B cell (primary cell): Measurements from ENCODE around the gene MYCBP.

Experiments
- CTCF ChIP-seq: fragments of 200-600 bp; IDR thresholded peaks from one replicate; pipeline ENCODE4 v1.8.0; 2022; ENCODE audit warnings: antibody characterized with exemption, mild to moderate bottlenecking
- EZH2 ChIP-seq: IDR thresholded peaks from 2 replicates; pipeline ENCODE4 v1.6.1; 2012; ENCODE audit warnings: borderline replicate concordance, low read depth, mild to moderate bottlenecking, moderate library complexity, low read length; ENCODE audit not compliant: insufficient read depth, poor library complexity, severe bottlenecking

GRCh38 chr1:38817267-38818174 lies 55.6 kb downstream of the MYCBP start:
- no peak for TF ChIP-seq EZH2
- TF ChIP-seq CTCF = no peak
